HepG2 (cell line): Measurements from ENCODE around the gene ACSM3. TPM values are rescaled to one million over a fixed set of nuclear protein-coding genes. Genes with fewer than 3 reads are reported as not detected.

Experiments used
- EP300 ChIP-seq, 3 experiments: sonication (generic) in 1 of 3; formaldehyde crosslinking in 1 of 3; IDR thresholded peaks; 2 replicates each; pipeline versions ENCODE4 v1.5.1 to v1.6.1; 2011 to 2020; ENCODE audit warnings: low read depth in 2 of 3, low read length in 2 of 3, borderline replicate concordance in 1 of 3, improper control_type of control experiment in 1 of 3, mild to moderate bottlenecking in 1 of 3, missing genetic modification reagents in 1 of 3, moderate library complexity in 1 of 3
- SIX4 ChIP-seq: sonication (generic); formaldehyde crosslinking; IDR thresholded peaks from 2 replicates; pipeline ENCODE4 v1.4.0; 2020; ENCODE audit warnings: missing genetic modification reagents
- SOX13 ChIP-seq, 3 experiments: fragments of 450-650 bp in 1 of 3; sonication (generic) in 1 of 3; formaldehyde crosslinking in 1 of 3; IDR thresholded peaks in 2 of 3; conservative IDR thresholded peaks in 1 of 3; 2 replicates each; pipeline versions ENCODE4 v1.5.0 to v1.6.1; 2016 to 2020; ENCODE audit warnings: antibody characterized with exemption in 1 of 3, mild to moderate bottlenecking in 1 of 3, missing compliant biosample characterization in 1 of 3, missing genetic modification reagents in 1 of 3, moderate library complexity in 1 of 3
- TFE3 ChIP-seq: IDR thresholded peaks from 2 replicates; pipeline ENCODE4 v1.6.1; 2016
- ZBTB14 ChIP-seq: sonication (generic); formaldehyde crosslinking; IDR thresholded peaks from 2 replicates; pipeline ENCODE4 v1.4.0; 2020; ENCODE audit warnings: missing genetic modification reagents
- polyA plus RNA-seq, 8 experiments: library from polyadenylated mRNA; depleted of rRNA in 3 of 8; stranded (reverse) in 7 of 8; unstranded in 1 of 8; fragments of >200 nt; fragmentation: Illumina TruSeq in 4 of 8; extraction: Trizol in 4 of 8; gene quantifications; 2 replicates each; pipeline versions ENCODE4 v1.2.1 to v1.2.3, GENCODE V29; 2011 to 2016; ENCODE audit warnings: low read depth in 4 of 8, missing spikeins in 1 of 8, mixed read lengths in 1 of 8; ENCODE audit not compliant: insufficient read depth in 1 of 8
- total RNA-seq, 5 experiments: library from RNA; depleted of rRNA; stranded (reverse); fragments of >200 nt; fragmentation: Illumina TruSeq; extraction: Trizol; gene quantifications; 2 replicates each; pipeline ENCODE4 v1.2.3, GENCODE V29; 2016; ENCODE audit warnings: low read depth in 1 of 5
- TF ChIP-seq, protein P1 (sequence below): sonication (generic); formaldehyde crosslinking; IDR thresholded peaks from 2 replicates; pipeline ENCODE4 v1.5.0; 2020; ENCODE audit warnings: missing genetic modification reagents
- TF ChIP-seq, protein P2 (sequence below), 2 experiments: sonication (generic) in 1 of 2; formaldehyde crosslinking in 1 of 2; IDR thresholded peaks; 2 replicates each; pipeline versions ENCODE4 v1.4.0 to v1.6.1; 2016 to 2020; ENCODE audit warnings: borderline replicate concordance in 1 of 2, low read depth in 1 of 2, mild to moderate bottlenecking in 1 of 2, missing genetic modification reagents in 1 of 2

ACSM3 gene
- total and polyA plus RNA-seq, 2 of the 13 experiments (the other 11 are each of a cell fraction or from before 2014, with no cell fraction given), result 74.0 to 108 TPM

GRCh38 chr16:20747030-20747816, 16.6 kb upstream of the ACSM3 start (continued):
- TF ChIP-seq SOX13 (IDR thresholded peaks at IDR 0.05) (no peak), SOX13 (CRISPR knock-in tag; conservative IDR thresholded peaks at IDR 0.05 in 1 of 2, IDR thresholded peaks at IDR 0.05 in 1 of 2) (peak in 1 of 2 experiments; percentile 67; a peak in 2 of 4 replicates), TFE3 (0 out of 2 replicates have a peak, but pooled peaks have one; percentile 24), SIX4 (no peak), ZBTB14 (CRISPR knock-in tag) (no peak), EP300 (IDR thresholded peaks at IDR 0.05; ENCODE audit: low read depth in 2 of 2, low read length in 2 of 2) (0 out of 4 replicates have a peak, but pooled peaks of 1 of the 2 experiments have one; percentile 11), EP300 (CRISPR knock-in tag; IDR thresholded peaks at IDR 0.05; ENCODE audit: borderline replicate concordance) (no peak)
- TF ChIP-seq, protein P1, sequence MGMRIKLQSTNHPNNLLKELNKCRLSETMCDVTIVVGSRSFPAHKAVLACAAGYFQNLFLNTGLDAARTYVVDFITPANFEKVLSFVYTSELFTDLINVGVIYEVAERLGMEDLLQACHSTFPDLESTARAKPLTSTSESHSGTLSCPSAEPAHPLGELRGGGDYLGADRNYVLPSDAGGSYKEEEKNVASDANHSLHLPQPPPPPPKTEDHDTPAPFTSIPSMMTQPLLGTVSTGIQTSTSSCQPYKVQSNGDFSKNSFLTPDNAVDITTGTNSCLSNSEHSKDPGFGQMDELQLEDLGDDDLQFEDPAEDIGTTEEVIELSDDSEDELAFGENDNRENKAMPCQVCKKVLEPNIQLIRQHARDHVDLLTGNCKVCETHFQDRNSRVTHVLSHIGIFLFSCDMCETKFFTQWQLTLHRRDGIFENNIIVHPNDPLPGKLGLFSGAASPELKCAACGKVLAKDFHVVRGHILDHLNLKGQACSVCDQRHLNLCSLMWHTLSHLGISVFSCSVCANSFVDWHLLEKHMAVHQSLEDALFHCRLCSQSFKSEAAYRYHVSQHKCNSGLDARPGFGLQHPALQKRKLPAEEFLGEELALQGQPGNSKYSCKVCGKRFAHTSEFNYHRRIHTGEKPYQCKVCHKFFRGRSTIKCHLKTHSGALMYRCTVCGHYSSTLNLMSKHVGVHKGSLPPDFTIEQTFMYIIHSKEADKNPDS, result no peak
- TF ChIP-seq, protein P2, sequence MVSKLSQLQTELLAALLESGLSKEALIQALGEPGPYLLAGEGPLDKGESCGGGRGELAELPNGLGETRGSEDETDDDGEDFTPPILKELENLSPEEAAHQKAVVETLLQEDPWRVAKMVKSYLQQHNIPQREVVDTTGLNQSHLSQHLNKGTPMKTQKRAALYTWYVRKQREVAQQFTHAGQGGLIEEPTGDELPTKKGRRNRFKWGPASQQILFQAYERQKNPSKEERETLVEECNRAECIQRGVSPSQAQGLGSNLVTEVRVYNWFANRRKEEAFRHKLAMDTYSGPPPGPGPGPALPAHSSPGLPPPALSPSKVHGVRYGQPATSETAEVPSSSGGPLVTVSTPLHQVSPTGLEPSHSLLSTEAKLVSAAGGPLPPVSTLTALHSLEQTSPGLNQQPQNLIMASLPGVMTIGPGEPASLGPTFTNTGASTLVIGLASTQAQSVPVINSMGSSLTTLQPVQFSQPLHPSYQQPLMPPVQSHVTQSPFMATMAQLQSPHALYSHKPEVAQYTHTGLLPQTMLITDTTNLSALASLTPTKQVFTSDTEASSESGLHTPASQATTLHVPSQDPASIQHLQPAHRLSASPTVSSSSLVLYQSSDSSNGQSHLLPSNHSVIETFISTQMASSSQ (IDR thresholded peaks at IDR 0.05; ENCODE audit: low read depth), result 0 out of 2 replicates have a peak, but pooled peaks have one; percentile 35
- TF ChIP-seq, protein P2 (CRISPR knock-in tag; IDR thresholded peaks at IDR 0.05; ENCODE audit: borderline replicate concordance), result no peak
